Gastrocnemius medialis (tissue), 4 donors: ENCODE measurements around the gene MYT1.

Source experiments
- CTCF ChIP-seq, 5 experiments: fragments of 450-650 bp in 3 of 5; fragments of 200-600 bp in 2 of 5; sonication (generic) in 2 of 5; IDR thresholded peaks in 4 of 5; conservative IDR thresholded peaks in 1 of 5; 1 replicate in 4 of 5; 2 replicates in 1 of 5; pipeline ENCODE4 v1.5.1; 2016 to 2019; ENCODE audit warnings: antibody characterized with exemption in 5 of 5, mild to moderate bottlenecking in 3 of 5, moderate library complexity in 3 of 5
- POLR2A ChIP-seq, 2 donors: fragments of 450-650 bp; IDR thresholded peaks; one replicate each; pipeline ENCODE4 v1.6.1; 2017; ENCODE audit warnings: antibody characterized with exemption in 2 of 2, mild to moderate bottlenecking in 2 of 2, moderate library complexity in 2 of 2

DNA sequence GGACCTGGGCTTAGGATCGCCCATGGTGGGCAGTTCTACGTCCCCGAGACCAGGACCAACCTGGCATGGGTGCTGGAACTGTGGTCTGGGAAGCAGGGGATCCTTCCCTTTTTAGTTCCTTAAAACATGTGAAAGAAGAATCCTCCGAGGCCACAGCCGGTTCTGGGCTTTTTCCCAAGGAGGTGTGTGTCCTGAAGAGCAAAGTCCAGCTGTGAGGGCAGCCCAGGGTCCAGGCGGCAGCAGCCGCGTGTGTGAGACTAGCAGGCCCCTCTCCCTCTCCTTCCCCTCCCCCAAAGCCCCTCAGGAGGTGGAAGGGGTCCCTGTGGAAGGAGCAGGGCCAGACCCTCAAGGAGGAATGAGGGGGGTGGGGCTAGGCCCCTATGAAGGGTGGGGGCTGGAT, 56.2 kb downstream of the MYT1 start:
- TF ChIP-seq CTCF (IDR thresholded peaks at IDR 0.05 in 4 of 5, conservative IDR thresholded peaks at IDR 0.05 in 1 of 5) (no peak), POLR2A (IDR thresholded peaks at IDR 0.05) (no peak)
